ENCODE data around the gene TM9SF1. TPM values are rescaled to one million over a fixed set of nuclear protein-coding genes. Genes with fewer than 3 reads are reported as not detected.
A peak's percentile ranks its signal among the peaks of the same experiment; 100 is the strongest.

The TM9SF1 gene
- total RNA-seq, 4 donors from 2014 or later: 27.0 to 44.6 (median 43.8) TPM

GRCh38 chr14:24150567-24150966, 44.7 kb downstream of the TM9SF1 start:
- Histone ChIP-seq H3K4me3 (no peak overlapping the region), H3K27ac (replicated peaks in 1 of 4) (no peak overlapping the region), H3K27me3 (no peaks in the 10 kb centered on the region), H3K36me3 (peaks cover 42 to 70% (median 65%) of the 10 kb centered on the region in 4 donors), H3K4me1 (peaks cover 13 to 39% (median 29%) of the 10 kb centered on the region in 4 donors), H3K9me3 (no peaks in the 10 kb centered on the region)
- intact Hi-C loops (cut with DNase I): no loop called here
- DNase-seq (ENCODE audit: extremely low spot score): no peak
- TF ChIP-seq EP300 (IDR thresholded peaks at IDR 0.05) (no peak), POLR2AphosphoS5 (IDR thresholded peaks at IDR 0.05) (no peak), CTCF (IDR thresholded peaks at IDR 0.05) (no peak), POLR2A (IDR thresholded peaks at IDR 0.05; ENCODE audit: low read depth) (no peak)
- WGBS: 87% methylated on average over 7 of the region's 9 CpGs

GRCh38 chr14:24150061-24150460, 45.2 kb downstream of the TM9SF1 start:
- TF ChIP-seq POLR2AphosphoS5 (IDR thresholded peaks at IDR 0.05) (no peak), EP300 (IDR thresholded peaks at IDR 0.05) (no peak), CTCF (IDR thresholded peaks at IDR 0.05) (no peak), POLR2A (IDR thresholded peaks at IDR 0.05; ENCODE audit: low read depth) (no peak)
- DNase-seq (ENCODE audit: extremely low spot score): no peak
- intact Hi-C loops (cut with DNase I): no loop called here
- no peaks in the 10 kb centered on the region for H3K27me3 ChIP-seq
- H3K27ac ChIP-seq (replicated peaks in 1 of 4): no peak overlapping the region
- no peaks in the 10 kb centered on the region for H3K9me3 ChIP-seq
- 92% methylated on average over 9 of the region's 9 CpGs for WGBS
- no peak overlapping the region for H3K4me3 ChIP-seq
- peaks cover 17 to 44% (median 34%) of the 10 kb centered on the region in 4 donors for H3K4me1 ChIP-seq
- H3K36me3 ChIP-seq: peaks cover 37 to 65% (median 60%) of the 10 kb centered on the region in 4 donors

- TF ChIP-seq POLR2A (IDR thresholded peaks at IDR 0.05; ENCODE audit: low read depth) (no peak), EP300 (IDR thresholded peaks at IDR 0.05) (no peak), POLR2AphosphoS5 (IDR thresholded peaks at IDR 0.05) (no peak), CTCF (IDR thresholded peaks at IDR 0.05) (no peak)
- H3K4me1 ChIP-seq: peaks cover 17 to 47% (median 38%) of the 10 kb centered on the region in 4 donors
- H3K27me3 ChIP-seq: no peaks in the 10 kb centered on the region
- no peaks in the 10 kb centered on the region for H3K9me3 ChIP-seq
- no peak overlapping the region for H3K27ac ChIP-seq (replicated peaks in 1 of 4)
- 92% methylated on average over 3 of the region's 3 CpGs for WGBS
- H3K4me3 ChIP-seq: no peak overlapping the region
- intact Hi-C loops (cut with DNase I): loop anchor here (10.0 kb wide), 1 partner anchor 285 kb away; no protein-coding TSS in a partner anchor
- peaks cover 31 to 59% (median 53%) of the 10 kb centered on the region in 4 donors for H3K36me3 ChIP-seq
- DNase-seq (ENCODE audit: extremely low spot score): no peak
Observed at GRCh38 chr14:24149302-24149969, 45.8 kb downstream of the TM9SF1 start.

- Histone ChIP-seq H3K9me3 (no peaks in the 10 kb centered on the region), H3K4me1 (peaks cover 17 to 47% (median 38%) of the 10 kb centered on the region in 4 donors), H3K4me3 (peak overlapping the region; percentile 63 to 92 (median 78)), H3K27ac (replicated peaks in 1 of 4) (peak overlapping the region; percentile 88 to 94 (median 90)), H3K27me3 (no peaks in the 10 kb centered on the region), H3K36me3 (peaks cover 27 to 53% (median 47%) of the 10 kb centered on the region in 4 donors)
- intact Hi-C loops (cut with DNase I): loop anchor here (10.0 kb wide), 1 partner anchor 287 kb away; no protein-coding TSS in a partner anchor
- TF ChIP-seq POLR2A (IDR thresholded peaks at IDR 0.05; ENCODE audit: low read depth): no peak
- no peak for TF ChIP-seq POLR2AphosphoS5 (IDR thresholded peaks at IDR 0.05)
- TF ChIP-seq CTCF (IDR thresholded peaks at IDR 0.05): no peak
- no peak for TF ChIP-seq EP300 (IDR thresholded peaks at IDR 0.05)
- no peak for DNase-seq (ENCODE audit: extremely low spot score)
- WGBS: 12% methylated on average over 11 of the region's 29 CpGs
Observed at GRCh38 chr14:24147761-24148428, 47.3 kb downstream of the TM9SF1 start.

Measured in esophagus muscularis mucosa (tissue), 4 donors.